Medulla oblongata (tissue), 1 donor: ENCODE measurements around the gene QPRT.
"Not testable (repeated sequence)": the region's sequence is repeated elsewhere in the genome, so short reads cannot be mapped to it uniquely, and the experiment has no call there.

Experiments used
- DNase-seq: peaks from one replicate; pipeline ENCODE4 v3.0.0-alpha.2; 2015; ENCODE audit errors: extremely low spot score

QPRT gene

DNA sequence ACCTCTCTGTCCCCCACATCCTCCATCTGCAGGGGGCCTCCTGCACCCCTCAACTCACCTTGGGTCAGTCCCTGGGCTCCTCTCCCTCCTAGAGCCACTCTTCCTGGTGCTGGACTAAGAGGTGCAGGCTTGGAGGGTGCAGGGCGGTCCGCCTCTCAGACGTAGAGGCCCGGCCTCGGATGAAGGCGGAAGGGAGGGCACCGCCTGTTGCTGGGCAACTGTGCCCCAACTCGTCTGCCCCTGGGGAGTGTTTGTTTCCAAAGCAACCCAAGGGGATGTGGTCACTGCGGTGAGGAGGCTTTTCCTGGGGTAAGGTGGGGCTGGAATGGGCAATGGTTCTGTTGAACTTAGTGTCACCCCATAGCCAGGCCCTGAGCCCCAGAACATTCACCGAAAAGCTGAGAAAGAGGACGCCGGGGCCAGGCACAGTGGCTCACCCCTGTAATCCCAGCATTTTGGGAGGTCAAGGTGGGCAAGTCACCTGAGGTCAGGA, 66.9 kb downstream of the QPRT start, which contains the start of gene C16orf54:
Gene C16orf54, minus strand, starts transcription at position 138 of the 493 bp plus-strand sequence. CDS start 1,039 bp downstream, outside the sequence.
- DNase-seq, result peak; percentile 66

DNA sequence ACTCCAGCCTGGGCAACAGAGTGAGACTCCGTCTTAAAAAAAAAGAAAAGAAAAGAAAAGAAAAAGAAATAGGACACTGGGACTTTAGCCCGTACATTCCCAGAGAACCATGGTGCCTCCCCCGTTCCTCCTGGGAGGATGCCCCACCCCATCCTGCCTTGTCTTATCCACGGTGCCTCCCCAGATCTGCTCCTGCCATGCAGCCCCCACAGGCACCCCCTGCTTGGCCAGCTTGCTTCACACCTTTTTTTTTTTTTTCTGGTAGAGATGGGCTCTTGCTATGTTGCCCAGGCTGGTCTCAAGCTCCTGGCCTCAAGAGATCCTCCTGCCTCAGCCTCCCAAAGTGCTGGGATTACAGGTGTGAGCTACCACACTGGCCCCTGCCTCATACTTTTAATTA, 67.5 kb downstream of the QPRT start:
- not testable (repeated sequence) for DNase-seq
